Right atrium auricular region (tissue), 2 donors: ENCODE measurements around the gene ABCA7. TPM values are rescaled to one million over a fixed set of nuclear protein-coding genes. Genes with fewer than 3 reads are reported as not detected.

ENCODE experiments used
- DNase-seq: peaks from one replicate; pipeline ENCODE4 v3.0.0-alpha.2; 2019; ENCODE audit warnings: low spot score
- H3K27ac ChIP-seq, 2 donors: fragments of 200-600 bp; sonication (generic); 1 replicate in 1 of 2; 2 replicates in 1 of 2; pipeline ENCODE4 v1.5.1; 2016 to 2019
- H3K27me3 ChIP-seq, 2 donors: fragments of 200-600 bp; sonication (generic); one replicate each; pipeline versions ENCODE4 v1.5.1 to v1.6.0; 2017 to 2019
- H3K36me3 ChIP-seq: fragments of 200-600 bp; sonication (generic); one replicate; pipeline ENCODE4 v1.5.1; 2016
- H3K4me1 ChIP-seq, 2 donors: fragments of 200-600 bp; sonication (generic); one replicate each; pipeline versions ENCODE4 v1.5.1 to v1.6.0; 2017 to 2019
- H3K4me3 ChIP-seq, 2 donors: fragments of 200-600 bp; sonication (generic); 1 replicate in 1 of 2; 2 replicates in 1 of 2; pipeline ENCODE4 v1.5.1; 2017 to 2019; ENCODE audit warnings: mild to moderate bottlenecking in 1 of 2, moderate library complexity in 1 of 2
- H3K9me3 ChIP-seq, 2 donors: fragments of 200-600 bp; sonication (generic); one replicate each; pipeline ENCODE4 v1.5.1; 2019
- total RNA-seq, 2 donors: library from RNA; depleted of rRNA; stranded (reverse); fragments of >200 nt; gene quantifications; one replicate each; pipeline ENCODE4 v1.1.0, GENCODE V29; 2016
- TF ChIP-seq, protein P1 (sequence below), 2 donors: fragments of 200-600 bp; sonication (generic); IDR thresholded peaks; one replicate each; pipeline ENCODE4 v1.5.1; 2019; ENCODE audit warnings: antibody characterized with exemption in 2 of 2

The ABCA7 gene
- total RNA-seq, 2 donors from 2014 or later: 4.8 to 5.9 TPM

DNA sequence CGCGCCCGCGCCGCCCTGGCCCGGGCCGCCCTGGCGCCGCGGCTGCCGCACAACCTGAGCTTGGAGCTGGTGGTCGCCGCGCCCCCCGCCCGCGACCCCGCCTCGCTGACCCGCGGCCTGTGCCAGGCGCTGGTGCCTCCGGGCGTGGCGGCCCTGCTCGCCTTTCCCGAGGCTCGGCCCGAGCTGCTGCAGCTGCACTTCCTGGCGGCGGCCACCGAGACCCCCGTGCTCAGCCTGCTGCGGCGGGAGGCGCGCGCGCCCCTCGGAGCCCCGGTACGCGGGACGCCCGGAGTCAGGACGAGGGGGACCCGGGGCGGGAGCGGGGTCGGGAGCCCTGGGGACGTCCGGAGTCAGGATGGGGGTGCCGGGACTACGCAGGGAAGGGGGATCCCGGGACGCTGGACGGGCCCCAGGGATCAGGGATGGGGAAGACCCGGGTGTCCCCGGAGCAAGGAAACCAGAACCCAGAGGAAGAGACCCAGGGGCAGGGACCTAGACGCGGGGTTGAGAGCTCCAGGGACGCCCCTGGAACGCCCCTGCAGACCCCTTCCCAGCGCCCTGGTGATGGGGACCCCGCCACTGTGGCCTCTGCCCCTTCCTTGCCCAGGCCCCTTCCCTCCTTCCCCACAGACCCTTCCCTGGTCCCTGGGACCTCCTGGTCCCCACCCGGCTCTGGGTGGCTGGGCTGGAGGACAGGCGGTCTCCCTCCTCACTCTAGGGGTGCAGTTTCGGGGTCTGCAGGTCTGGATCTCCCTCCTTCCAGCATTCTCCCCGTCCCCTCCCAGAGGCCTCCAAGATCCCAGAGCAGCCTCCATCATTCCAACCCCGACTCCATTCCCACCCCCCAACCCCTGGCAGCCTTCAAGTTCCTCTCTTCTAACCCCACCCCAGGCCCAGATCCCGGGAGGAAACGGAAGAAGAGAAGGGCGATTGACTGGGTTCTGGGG is 39.0 kb upstream of the ABCA7 start:
- no peak for DNase-seq

DNA sequence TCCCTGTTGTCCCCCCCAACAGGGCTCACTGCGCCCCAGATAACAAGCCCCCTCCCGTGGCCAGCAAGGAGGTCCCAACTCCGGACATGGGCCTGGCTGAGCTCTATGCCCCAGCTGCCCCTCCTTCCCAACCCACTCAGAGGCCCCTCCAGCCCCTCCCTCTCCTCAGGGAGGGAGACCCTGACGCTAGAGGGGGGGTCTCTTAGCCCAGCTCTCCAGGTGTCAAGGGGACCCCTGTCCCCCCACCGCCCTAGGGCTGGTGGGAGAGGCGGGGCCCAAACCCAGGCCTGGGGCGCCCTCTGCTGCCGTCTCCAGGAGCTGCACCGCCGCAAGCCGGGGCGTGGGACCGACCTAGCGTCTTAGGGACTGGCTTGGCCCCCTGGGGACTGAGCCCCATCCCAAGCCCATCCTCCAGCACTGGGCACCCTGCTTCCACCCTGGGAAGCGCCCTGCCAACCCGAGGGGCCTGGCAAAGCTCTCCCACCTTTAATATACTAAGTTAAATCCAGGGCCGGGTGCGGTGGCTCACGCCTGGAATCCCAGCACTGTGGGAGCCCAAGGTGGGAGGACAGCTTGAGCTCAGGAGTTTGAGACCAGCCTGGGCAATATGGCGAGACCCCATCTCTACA is 38.3 kb upstream of the ABCA7 start:
- H3K36me3 ChIP-seq: no peaks in the 10 kb centered on the region
- no peak overlapping the region for H3K4me3 ChIP-seq
- H3K9me3 ChIP-seq: no peaks in the 10 kb centered on the region
- TF ChIP-seq, protein P1, sequence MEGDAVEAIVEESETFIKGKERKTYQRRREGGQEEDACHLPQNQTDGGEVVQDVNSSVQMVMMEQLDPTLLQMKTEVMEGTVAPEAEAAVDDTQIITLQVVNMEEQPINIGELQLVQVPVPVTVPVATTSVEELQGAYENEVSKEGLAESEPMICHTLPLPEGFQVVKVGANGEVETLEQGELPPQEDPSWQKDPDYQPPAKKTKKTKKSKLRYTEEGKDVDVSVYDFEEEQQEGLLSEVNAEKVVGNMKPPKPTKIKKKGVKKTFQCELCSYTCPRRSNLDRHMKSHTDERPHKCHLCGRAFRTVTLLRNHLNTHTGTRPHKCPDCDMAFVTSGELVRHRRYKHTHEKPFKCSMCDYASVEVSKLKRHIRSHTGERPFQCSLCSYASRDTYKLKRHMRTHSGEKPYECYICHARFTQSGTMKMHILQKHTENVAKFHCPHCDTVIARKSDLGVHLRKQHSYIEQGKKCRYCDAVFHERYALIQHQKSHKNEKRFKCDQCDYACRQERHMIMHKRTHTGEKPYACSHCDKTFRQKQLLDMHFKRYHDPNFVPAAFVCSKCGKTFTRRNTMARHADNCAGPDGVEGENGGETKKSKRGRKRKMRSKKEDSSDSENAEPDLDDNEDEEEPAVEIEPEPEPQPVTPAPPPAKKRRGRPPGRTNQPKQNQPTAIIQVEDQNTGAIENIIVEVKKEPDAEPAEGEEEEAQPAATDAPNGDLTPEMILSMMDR (IDR thresholded peaks at IDR 0.05): peak; percentile 86 to 93
- DNase-seq: no peak
- H3K27me3 ChIP-seq: peaks cover 3 to 29% of the 10 kb centered on the region in 2 donors
- H3K4me1 ChIP-seq: peaks cover 0 to 18% of the 10 kb centered on the region in 2 donors
- no peak overlapping the region for H3K27ac ChIP-seq

More for the DNA sequence above, 39.0 kb upstream of the ABCA7 start:
- peak overlapping the region in 1 of 2 donors; percentile 19 for H3K4me3 ChIP-seq
- H3K27ac ChIP-seq: no peak overlapping the region
- no peaks in the 10 kb centered on the region for H3K36me3 ChIP-seq
- H3K4me1 ChIP-seq: peaks cover 0 to 26% of the 10 kb centered on the region in 2 donors
- H3K9me3 ChIP-seq: no peaks in the 10 kb centered on the region
- H3K27me3 ChIP-seq: peaks cover 3 to 29% of the 10 kb centered on the region in 2 donors
- TF ChIP-seq, protein P1 (IDR thresholded peaks at IDR 0.05): no peak

DNA sequence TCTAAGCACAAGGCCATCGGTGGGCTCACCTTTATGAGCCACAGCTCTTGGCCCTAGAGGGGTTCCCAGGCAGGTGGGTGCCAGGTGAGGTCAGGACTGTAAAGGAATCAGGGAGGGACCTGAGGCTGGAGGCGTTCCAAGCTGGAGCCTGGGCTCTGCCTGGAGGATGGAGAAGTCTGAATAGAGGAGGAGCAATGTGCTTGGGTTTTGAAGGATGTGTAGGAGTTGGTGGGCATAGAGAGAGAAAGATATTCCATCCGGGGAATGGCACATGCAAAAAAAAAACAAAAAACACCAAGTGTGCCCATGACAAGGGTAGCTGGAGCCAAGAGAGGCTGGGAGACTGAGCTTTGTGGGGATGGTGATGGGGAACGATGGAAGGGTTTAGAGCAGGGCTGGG is 37.3 kb upstream of the ABCA7 start:
- H3K9me3 ChIP-seq: no peaks in the 10 kb centered on the region
- peaks cover 3 to 28% of the 10 kb centered on the region in 2 donors for H3K27me3 ChIP-seq
- DNase-seq: no peak
- no peaks in the 10 kb centered on the region for H3K36me3 ChIP-seq
- H3K4me3 ChIP-seq: no peak overlapping the region
- TF ChIP-seq, protein P1 (IDR thresholded peaks at IDR 0.05): no peak
- no peak overlapping the region for H3K27ac ChIP-seq
- peaks cover 0 to 18% of the 10 kb centered on the region in 2 donors for H3K4me1 ChIP-seq

DNA sequence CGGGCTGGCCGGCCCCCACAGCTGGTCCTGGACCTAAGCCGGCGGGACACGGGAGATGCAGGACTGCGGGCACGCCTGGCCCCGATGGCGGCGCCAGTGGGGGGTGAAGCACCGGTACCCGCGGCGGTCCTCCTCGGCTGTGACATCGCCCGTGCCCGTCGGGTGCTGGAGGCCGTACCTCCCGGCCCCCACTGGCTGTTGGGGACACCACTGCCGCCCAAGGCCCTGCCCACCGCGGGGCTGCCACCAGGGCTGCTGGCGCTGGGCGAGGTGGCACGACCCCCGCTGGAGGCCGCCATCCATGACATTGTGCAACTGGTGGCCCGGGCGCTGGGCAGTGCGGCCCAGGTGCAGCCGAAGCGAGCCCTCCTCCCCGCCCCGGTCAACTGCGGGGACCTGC is 36.6 kb upstream of the ABCA7 start:
- peaks cover 3 to 22% of the 10 kb centered on the region in 2 donors for H3K27me3 ChIP-seq
- peaks cover 0 to 18% of the 10 kb centered on the region in 2 donors for H3K4me1 ChIP-seq
- TF ChIP-seq, protein P1 (IDR thresholded peaks at IDR 0.05): no peak
- H3K36me3 ChIP-seq: no peaks in the 10 kb centered on the region
- no peaks in the 10 kb centered on the region for H3K9me3 ChIP-seq
- DNase-seq: no peak
- H3K27ac ChIP-seq: no peak overlapping the region
- no peak overlapping the region for H3K4me3 ChIP-seq

DNA sequence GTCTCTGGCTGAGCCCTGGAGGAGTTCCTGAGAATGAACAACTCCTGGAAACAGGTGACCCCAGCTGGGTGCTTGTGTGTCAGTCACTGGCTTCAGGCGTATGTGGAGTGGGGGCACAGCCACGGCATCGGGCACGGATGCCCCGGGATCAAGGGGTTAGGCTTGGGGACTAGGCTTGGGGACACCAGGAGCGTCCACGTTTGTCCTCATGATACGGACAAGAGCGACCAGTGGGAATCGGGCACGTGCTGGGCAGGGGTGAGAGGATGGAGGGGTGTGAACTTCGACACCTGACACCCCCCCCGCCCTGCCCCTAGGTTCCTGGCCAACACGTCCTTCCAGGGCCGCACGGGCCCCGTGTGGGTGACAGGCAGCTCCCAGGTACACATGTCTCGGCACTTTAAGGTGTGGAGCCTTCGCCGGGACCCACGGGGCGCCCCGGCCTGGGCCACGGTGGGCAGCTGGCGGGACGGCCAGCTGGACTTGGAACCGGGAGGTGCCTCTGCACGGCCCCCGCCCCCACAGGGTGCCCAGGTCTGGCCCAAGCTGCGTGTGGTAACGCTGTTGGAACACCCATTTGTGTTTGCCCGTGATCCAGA is 35.6 kb upstream of the ABCA7 start:
- TF ChIP-seq, protein P1 (IDR thresholded peaks at IDR 0.05): no peak
- DNase-seq: no peak

More for the DNA sequence above, 35.6 kb upstream of the ABCA7 start:
- Histone ChIP-seq H3K4me1 (peaks cover 0 to 18% of the 10 kb centered on the region in 2 donors), H3K9me3 (no peaks in the 10 kb centered on the region), H3K4me3 (no peak overlapping the region), H3K36me3 (peaks cover 4% of the 10 kb centered on the region), H3K27me3 (peaks cover 1 to 16% of the 10 kb centered on the region in 2 donors), H3K27ac (no peak overlapping the region)
